Hepatocyte (in vitro differentiated cells): ENCODE results near the gene IFT22. TPM values are rescaled to one million over a fixed set of nuclear protein-coding genes. Genes with fewer than 3 reads are reported as not detected.

Experiments used
- DNase-seq: peaks from one replicate; pipeline ENCODE4 v3.0.0-alpha.2; 2016; ENCODE audit warnings: low spot score
- H2AFZ ChIP-seq: fragments of 200-600 bp; sonication (generic); 2 replicates; pipeline ENCODE4 v1.6.0; 2016; ENCODE audit warnings: antibody characterized with exemption, mild to moderate bottlenecking
- H3K27ac ChIP-seq: fragments of 200-600 bp; sonication (generic); 2 replicates; pipeline ENCODE4 v1.5.1; 2016; ENCODE audit warnings: mild to moderate bottlenecking
- H3K27me3 ChIP-seq: fragments of 200-600 bp; sonication (generic); 2 replicates; pipeline ENCODE4 v1.6.1; 2016
- H3K36me3 ChIP-seq: fragments of 200-600 bp; sonication (generic); replicated peaks from 2 replicates; pipeline ENCODE4 v1.5.1; 2016; ENCODE audit warnings: low read depth; ENCODE audit not compliant: insufficient read depth
- H3K4me1 ChIP-seq: fragments of 200-600 bp; sonication (generic); 2 replicates; pipeline ENCODE4 v1.5.1; 2016; ENCODE audit warnings: mild to moderate bottlenecking, moderate library complexity; ENCODE audit not compliant: insufficient read depth
- H3K4me2 ChIP-seq: fragments of 200-600 bp; sonication (generic); 2 replicates; pipeline ENCODE4 v1.6.0; 2016
- H3K4me3 ChIP-seq: fragments of 200-600 bp; sonication (generic); 2 replicates; pipeline ENCODE4 v1.5.1; 2016; ENCODE audit warnings: mild to moderate bottlenecking
- H3K79me2 ChIP-seq: fragments of 200-600 bp; sonication (generic); 2 replicates; pipeline ENCODE4 v1.6.0; 2017; ENCODE audit warnings: mild to moderate bottlenecking
- H3K9me2 ChIP-seq: fragments of 200-600 bp; sonication (generic); replicated peaks from 2 replicates; pipeline ENCODE4 v1.6.0; 2017; ENCODE audit warnings: mild to moderate bottlenecking; ENCODE audit not compliant: insufficient read depth
- H3K9me3 ChIP-seq: fragments of 200-600 bp; sonication (generic); 2 replicates; pipeline ENCODE4 v1.5.1; 2016; ENCODE audit warnings: low read depth, mild to moderate bottlenecking
- H4K20me1 ChIP-seq: fragments of 200-600 bp; sonication (generic); 2 replicates; pipeline ENCODE4 v1.6.0; 2016; ENCODE audit warnings: mild to moderate bottlenecking; ENCODE audit not compliant: insufficient read depth, poor library complexity, severe bottlenecking
- EZH2 ChIP-seq: fragments of 200-600 bp; sonication (generic); IDR thresholded peaks from 2 replicates; pipeline ENCODE4 v1.6.1; 2016; ENCODE audit warnings: antibody characterized with exemption, mild to moderate bottlenecking, borderline replicate concordance
- EZH2phosphoT487 ChIP-seq: fragments of 200-600 bp; sonication (generic); IDR thresholded peaks from one replicate; pipeline ENCODE4 v1.6.1; 2018; ENCODE audit warnings: antibody characterized with exemption, mild to moderate bottlenecking, low read depth, moderate library complexity; ENCODE audit not compliant: unreplicated experiment, severe bottlenecking
- WGBS: methylation state at CpG from one replicate; pipeline ENCODE4 v1.1.6; 2016; ENCODE audit warnings: low lambda C conversion rate; ENCODE audit errors: missing lambda C conversion rate; 5-methylcytosine and 5-hydroxymethylcytosine counted together
- polyA plus RNA-seq: library from polyadenylated mRNA; unstranded; fragments of >200 nt; fragmentation: Nextera tagmentation; extraction: Ambion mirVana; gene quantifications from 2 replicates; pipeline ENCODE4 v1.2.1, GENCODE V29; 2016
- total RNA-seq: library from RNA; depleted of rRNA; stranded (reverse); fragments of >200 nt; gene quantifications from 2 replicates; pipeline ENCODE4 v1.2.3, GENCODE V29; 2014
- TF ChIP-seq, protein P1 (sequence below): fragments of 200-600 bp; sonication (generic); IDR thresholded peaks from 2 replicates; pipeline ENCODE4 v1.5.1; 2016; ENCODE audit warnings: antibody characterized with exemption, mild to moderate bottlenecking; ENCODE audit not compliant: poor library complexity

The IFT22 gene
- total and polyA plus RNA-seq, 2 experiments from 2014 or later, result 24.2 to 42.2 TPM

- no peaks in the 10 kb centered on the region for H3K9me3 ChIP-seq
- no peak for TF ChIP-seq EZH2
- no peak for TF ChIP-seq EZH2phosphoT487
- TF ChIP-seq, protein P1, sequence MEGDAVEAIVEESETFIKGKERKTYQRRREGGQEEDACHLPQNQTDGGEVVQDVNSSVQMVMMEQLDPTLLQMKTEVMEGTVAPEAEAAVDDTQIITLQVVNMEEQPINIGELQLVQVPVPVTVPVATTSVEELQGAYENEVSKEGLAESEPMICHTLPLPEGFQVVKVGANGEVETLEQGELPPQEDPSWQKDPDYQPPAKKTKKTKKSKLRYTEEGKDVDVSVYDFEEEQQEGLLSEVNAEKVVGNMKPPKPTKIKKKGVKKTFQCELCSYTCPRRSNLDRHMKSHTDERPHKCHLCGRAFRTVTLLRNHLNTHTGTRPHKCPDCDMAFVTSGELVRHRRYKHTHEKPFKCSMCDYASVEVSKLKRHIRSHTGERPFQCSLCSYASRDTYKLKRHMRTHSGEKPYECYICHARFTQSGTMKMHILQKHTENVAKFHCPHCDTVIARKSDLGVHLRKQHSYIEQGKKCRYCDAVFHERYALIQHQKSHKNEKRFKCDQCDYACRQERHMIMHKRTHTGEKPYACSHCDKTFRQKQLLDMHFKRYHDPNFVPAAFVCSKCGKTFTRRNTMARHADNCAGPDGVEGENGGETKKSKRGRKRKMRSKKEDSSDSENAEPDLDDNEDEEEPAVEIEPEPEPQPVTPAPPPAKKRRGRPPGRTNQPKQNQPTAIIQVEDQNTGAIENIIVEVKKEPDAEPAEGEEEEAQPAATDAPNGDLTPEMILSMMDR, result no peak
- peak overlapping the region; percentile 99 for H3K4me2 ChIP-seq
- H3K79me2 ChIP-seq, result no peaks in the 10 kb centered on the region
- H4K20me1 ChIP-seq, result no peaks in the 10 kb centered on the region
- peaks cover 9% of the 10 kb centered on the region for H3K27me3 ChIP-seq
- peak overlapping the region; percentile 61 for H3K4me3 ChIP-seq
- H3K9me2 ChIP-seq, result no peaks in the 10 kb centered on the region
- H3K4me1 ChIP-seq, result peaks cover 4% of the 10 kb centered on the region
- peak overlapping the region; percentile 83 for H2AFZ ChIP-seq
- DNase-seq, result peak; percentile 89
- H3K36me3 ChIP-seq, result no peaks in the 10 kb centered on the region
- 2% methylated on average over 46 of the region's 62 CpGs for WGBS
- H3K27ac ChIP-seq, result peak overlapping the region; percentile 73
Measured at GRCh38 chr7:101308245-101309085, 13.1 kb downstream of the IFT22 start.

DNA sequence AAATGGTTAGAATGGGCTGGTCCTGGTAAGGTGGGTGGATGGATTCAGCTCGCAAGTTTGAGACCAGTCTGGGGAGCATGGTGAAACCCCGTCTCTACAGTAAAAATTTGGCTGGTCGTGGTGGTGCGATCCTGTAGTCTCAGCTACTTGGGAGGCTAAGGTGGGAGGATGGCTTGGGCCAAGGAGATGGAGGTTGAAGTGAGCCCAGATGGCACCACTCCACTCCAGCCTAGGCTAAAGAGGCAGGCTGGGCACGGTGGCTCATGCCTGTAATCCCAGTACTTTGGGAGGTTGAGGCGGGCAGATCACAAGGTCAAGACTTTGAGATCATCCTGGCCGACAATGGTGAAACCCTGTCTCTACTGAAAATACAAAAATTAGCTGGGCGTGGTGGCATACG, 15.3 kb downstream of the IFT22 start:
- Histone ChIP-seq H3K27me3 (peaks cover 30% of the 10 kb centered on the region), H2AFZ (no peak overlapping the region), H3K9me2 (no peaks in the 10 kb centered on the region), H3K4me3 (no peak overlapping the region), H3K9me3 (peaks cover 1% of the 10 kb centered on the region), H4K20me1 (no peaks in the 10 kb centered on the region), H3K4me1 (peaks cover 4% of the 10 kb centered on the region), H3K27ac (no peak overlapping the region), H3K79me2 (no peaks in the 10 kb centered on the region), H3K36me3 (no peaks in the 10 kb centered on the region), H3K4me2 (no peak overlapping the region)
- DNase-seq, result no peak
- TF ChIP-seq EZH2phosphoT487, result no peak
- TF ChIP-seq, protein P1, result no peak
- no peak for TF ChIP-seq EZH2
- 97% methylated on average over 9 of the region's 9 CpGs for WGBS

DNA sequence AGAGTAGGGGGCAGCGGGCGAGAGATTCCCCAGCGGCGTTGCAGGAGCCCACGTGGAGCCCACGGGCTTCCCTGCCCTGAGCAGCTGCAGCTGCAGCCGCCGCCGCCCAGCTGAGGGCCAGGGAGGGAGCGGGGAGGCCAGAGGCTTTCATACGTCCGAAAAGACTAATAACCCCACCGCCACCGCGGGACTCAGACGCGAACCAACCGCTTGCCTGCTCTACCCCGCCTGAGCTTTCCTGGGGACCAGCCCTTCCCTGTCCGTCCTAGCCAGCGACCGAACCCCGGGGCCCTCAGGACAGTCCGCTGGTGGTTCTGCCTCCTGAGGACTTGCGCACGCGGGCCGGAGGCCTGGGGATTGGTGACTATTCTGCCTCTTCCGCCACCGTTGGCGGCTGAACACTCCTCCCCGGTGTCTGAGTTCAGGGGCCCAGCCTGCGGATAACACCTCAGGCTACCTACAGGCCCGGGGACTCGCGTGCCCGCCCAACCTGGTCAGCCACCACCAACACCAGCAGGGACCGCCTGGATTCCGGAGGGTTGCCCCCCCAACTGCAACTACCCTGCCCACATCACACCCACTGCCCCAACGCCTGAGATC, 18.4 kb downstream of the IFT22 start:
- H2AFZ ChIP-seq, result peak overlapping the region; percentile 35
- 23% methylated on average over 31 of the region's 40 CpGs for WGBS
- peaks cover 61% of the 10 kb centered on the region for H3K27me3 ChIP-seq
- H3K4me1 ChIP-seq, result peaks cover 7% of the 10 kb centered on the region
- TF ChIP-seq, protein P1, result no peak
- TF ChIP-seq EZH2phosphoT487 (no peak), EZH2 (peak; percentile 8)
- H3K4me3 ChIP-seq, result no peak overlapping the region
- H3K27ac ChIP-seq, result no peak overlapping the region
- H3K79me2 ChIP-seq, result no peaks in the 10 kb centered on the region
- H3K4me2 ChIP-seq, result peak overlapping the region; percentile 75
- H3K9me2 ChIP-seq, result no peaks in the 10 kb centered on the region
- no peaks in the 10 kb centered on the region for H3K36me3 ChIP-seq
- DNase-seq, result peak; percentile 13
- H3K9me3 ChIP-seq, result peaks cover 11% of the 10 kb centered on the region
- no peaks in the 10 kb centered on the region for H4K20me1 ChIP-seq
